ENCODE measurements around the gene AOPEP. TPM values are rescaled to one million over a fixed set of nuclear protein-coding genes. Genes with fewer than 3 reads are reported as not detected.
"Not testable (repeated sequence)": the region's sequence is repeated elsewhere in the genome, so short reads cannot be mapped to it uniquely, and the experiment has no call there.

Gene AOPEP
- total and polyA plus RNA-seq, 11 donors, result 105 to 310 (median 185) TPM

DNA sequence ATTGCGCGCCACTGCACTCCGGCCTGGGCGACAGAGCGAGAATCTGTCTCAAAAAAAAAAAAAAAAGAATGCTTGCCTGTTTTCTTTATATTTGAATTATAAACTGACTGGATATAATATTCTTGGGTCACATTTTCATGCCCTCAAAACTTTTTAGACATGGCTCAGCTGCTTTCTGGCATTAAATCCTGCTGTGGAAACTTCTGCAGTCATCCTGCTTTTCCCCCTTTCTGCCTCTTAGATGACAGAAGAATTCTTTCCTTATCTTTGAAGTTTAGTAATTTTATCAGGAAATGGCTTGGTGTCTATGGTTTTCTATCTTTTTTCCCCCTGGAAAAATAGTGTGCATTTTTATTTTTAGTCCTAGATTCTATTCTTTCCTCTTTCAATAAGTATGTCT lies 234.5 kb downstream of the AOPEP start:
- ATAC-seq (no peak), DNase-seq (no peak)
- WGBS, 4 donors, result 77 to 92% (median 91%) methylated on average over 5 of the region's 5 CpGs
- TF ChIP-seq POLR2A (IDR thresholded peaks at IDR 0.05), result no peak
- TF ChIP-seq, protein P1, sequence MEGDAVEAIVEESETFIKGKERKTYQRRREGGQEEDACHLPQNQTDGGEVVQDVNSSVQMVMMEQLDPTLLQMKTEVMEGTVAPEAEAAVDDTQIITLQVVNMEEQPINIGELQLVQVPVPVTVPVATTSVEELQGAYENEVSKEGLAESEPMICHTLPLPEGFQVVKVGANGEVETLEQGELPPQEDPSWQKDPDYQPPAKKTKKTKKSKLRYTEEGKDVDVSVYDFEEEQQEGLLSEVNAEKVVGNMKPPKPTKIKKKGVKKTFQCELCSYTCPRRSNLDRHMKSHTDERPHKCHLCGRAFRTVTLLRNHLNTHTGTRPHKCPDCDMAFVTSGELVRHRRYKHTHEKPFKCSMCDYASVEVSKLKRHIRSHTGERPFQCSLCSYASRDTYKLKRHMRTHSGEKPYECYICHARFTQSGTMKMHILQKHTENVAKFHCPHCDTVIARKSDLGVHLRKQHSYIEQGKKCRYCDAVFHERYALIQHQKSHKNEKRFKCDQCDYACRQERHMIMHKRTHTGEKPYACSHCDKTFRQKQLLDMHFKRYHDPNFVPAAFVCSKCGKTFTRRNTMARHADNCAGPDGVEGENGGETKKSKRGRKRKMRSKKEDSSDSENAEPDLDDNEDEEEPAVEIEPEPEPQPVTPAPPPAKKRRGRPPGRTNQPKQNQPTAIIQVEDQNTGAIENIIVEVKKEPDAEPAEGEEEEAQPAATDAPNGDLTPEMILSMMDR (IDR thresholded peaks at IDR 0.05), result no peak
- Histone ChIP-seq H3K36me3 (peaks cover 0 to 9% (median 0%) of the 10 kb centered on the region in 9 donors), H3K4me3 (no peak overlapping the region), H3K27me3 (no peaks in the 10 kb centered on the region), H3K9me3 (no peaks in the 10 kb centered on the region), H3K4me1 (no peaks in the 10 kb centered on the region), H3K27ac (no peak overlapping the region)
- intact Hi-C loops (cut with DNase I), result no loop called here

DNA sequence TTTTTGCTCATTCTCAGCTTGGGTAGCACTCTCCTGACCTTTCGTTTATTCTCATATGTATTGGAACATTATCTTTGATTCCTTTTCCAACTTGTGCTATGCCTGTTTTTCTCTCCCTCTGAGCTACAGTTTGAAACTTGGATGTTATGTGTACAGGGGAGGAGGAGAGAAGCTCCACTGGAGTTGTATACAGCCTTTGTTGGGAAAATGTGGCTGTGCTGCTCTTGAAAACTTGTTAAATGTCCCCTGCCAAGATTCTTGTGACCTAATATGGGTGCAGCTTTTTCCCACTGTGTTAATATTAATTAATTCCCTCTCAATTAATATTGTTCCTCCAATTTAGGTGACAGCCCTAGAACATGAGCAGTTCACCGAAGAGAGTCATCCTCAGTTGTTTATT lies 235.4 kb downstream of the AOPEP start:
- intact Hi-C loops (cut with DNase I), result no loop called here
- ATAC-seq (no peak), DNase-seq (no peak)
- H3K4me3 ChIP-seq, result no peak overlapping the region
- WGBS, 4 donors, result 89 to 96% (median 95%) methylated on average over 2 of the region's 2 CpGs
- H3K4me1 ChIP-seq, result no peaks in the 10 kb centered on the region
- H3K9me3 ChIP-seq, result no peaks in the 10 kb centered on the region
- H3K36me3 ChIP-seq, result peaks cover 0 to under 1% (median 0%) of the 10 kb centered on the region in 9 donors
- TF ChIP-seq, protein P1 (IDR thresholded peaks at IDR 0.05), result no peak
- TF ChIP-seq POLR2A (IDR thresholded peaks at IDR 0.05), result no peak
- no peak overlapping the region for H3K27ac ChIP-seq
- H3K27me3 ChIP-seq, result no peaks in the 10 kb centered on the region

- 85 to 99% (median 96%) methylated on average over 2 to 5 of the region's 5 CpGs for WGBS, 4 donors
- DNase-seq; H3K27me3 ChIP-seq; H3K4me1 ChIP-seq; H3K4me3 ChIP-seq; H3K9me3 ChIP-seq; intact Hi-C loops (cut with DNase I); H3K27ac ChIP-seq; H3K36me3 ChIP-seq; ATAC-seq: not testable (repeated sequence)
These were observed 239.1 kb downstream of the AOPEP start for GRCh38 chr9:94965631-94966030.

- H3K27me3 ChIP-seq; H3K36me3 ChIP-seq; H3K27ac ChIP-seq; intact Hi-C loops (cut with DNase I); H3K4me1 ChIP-seq; DNase-seq; H3K4me3 ChIP-seq; H3K9me3 ChIP-seq; ATAC-seq: not testable (repeated sequence)
- WGBS, 4 donors, result 95 to 100% (median 97%) methylated on average over 3 of the region's 3 CpGs
These were observed 239.5 kb downstream of the AOPEP start for GRCh38 chr9:94966046-94966445.

DNA sequence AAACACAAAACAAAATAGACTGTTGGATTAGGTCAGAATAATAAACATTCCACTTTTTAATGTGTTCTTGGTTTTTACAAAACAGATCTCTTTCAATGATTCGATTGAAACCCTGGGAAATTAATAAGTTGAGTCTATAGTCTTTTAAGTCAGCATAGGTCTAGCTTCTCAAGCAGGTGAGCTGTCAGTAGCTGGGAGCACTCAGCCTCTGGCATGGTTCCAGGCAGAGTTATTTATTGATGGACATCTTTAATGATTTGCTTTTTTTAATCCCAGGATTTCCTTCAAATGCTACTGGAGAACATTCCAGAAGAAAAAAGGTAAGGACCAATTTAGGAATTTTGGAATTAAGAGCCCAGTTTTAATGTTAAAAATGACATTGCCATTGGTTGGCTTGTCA lies 241.0 kb downstream of the AOPEP start:
- Histone ChIP-seq H3K4me1 (peaks cover 0 to 16% (median 5%) of the 10 kb centered on the region in 12 donors), H3K4me3 (no peak overlapping the region), H3K9me3 (no peaks in the 10 kb centered on the region), H3K36me3 (no peaks in the 10 kb centered on the region), H3K27ac (no peak overlapping the region), H3K27me3 (no peaks in the 10 kb centered on the region)
- intact Hi-C loops (cut with DNase I), result no loop called here
- no peak for DNase-seq
- ATAC-seq, result no peak
- TF ChIP-seq, protein P1 (IDR thresholded peaks at IDR 0.05), result no peak
- TF ChIP-seq POLR2A (IDR thresholded peaks at IDR 0.05), result no peak
- 96 to 100% (median 100%) methylated on average over 1 of the region's 1 CpG for whole genome bisulfite sequencing, 4 donors

Data from heart left ventricle (tissue), 16 donors.